SJCRH30 (cell line): ENCODE measurements around the gene GNG11. TPM values are rescaled to one million over a fixed set of nuclear protein-coding genes. Genes with fewer than 3 reads are reported as not detected.

Experiments
- DNase-seq, 2 experiments: peaks; one replicate each; pipeline ENCODE4 v3.0.0-alpha.2; 2015 to 2020
- H3K27ac ChIP-seq: fragments of 250-450 bp; sonication (Bioruptor Pico); 2 replicates; pipeline ENCODE4 v1.5.1; 2020; ENCODE audit warnings: mild to moderate bottlenecking, moderate library complexity
- H3K27me3 ChIP-seq: fragments of 250-450 bp; sonication (Bioruptor Pico); 2 replicates; pipeline ENCODE4 v1.5.1; 2020; ENCODE audit warnings: mild to moderate bottlenecking, moderate library complexity
- H3K36me3 ChIP-seq: fragments of 250-450 bp; sonication (Bioruptor Pico); 2 replicates; pipeline ENCODE4 v1.5.1; 2020; ENCODE audit warnings: mild to moderate bottlenecking, moderate library complexity
- H3K4me1 ChIP-seq: fragments of 250-450 bp; sonication (Bioruptor Pico); 2 replicates; pipeline ENCODE4 v1.5.1; 2020; ENCODE audit warnings: mild to moderate bottlenecking, moderate library complexity
- H3K4me3 ChIP-seq: fragments of 250-450 bp; sonication (Bioruptor Pico); 2 replicates; pipeline ENCODE4 v1.5.1; 2020; ENCODE audit warnings: mild to moderate bottlenecking, moderate library complexity
- H3K9me3 ChIP-seq: fragments of 250-450 bp; sonication (Bioruptor Pico); replicated peaks from 2 replicates; pipeline ENCODE4 v1.5.1; 2020; ENCODE audit warnings: mild to moderate bottlenecking, moderate library complexity
- total RNA-seq: library from RNA; depleted of rRNA; stranded (reverse); fragments of >200 nt; shearing (Covaris generic); gene quantifications from 2 replicates; pipeline ENCODE4 v1.2.3, GENCODE V29; 2014

Gene GNG11
- total RNA-seq, 1 experiment from 2014 or later, result 12.7 TPM

- H3K4me1 ChIP-seq, result no peaks in the 10 kb centered on the region; the same call in 1 of the 2 replicates
- peak overlapping the region; percentile 72 for H3K27ac ChIP-seq
- no peaks in the 10 kb centered on the region for H3K27me3 ChIP-seq
- H3K9me3 ChIP-seq, result 0 out of 2 replicates have a peak, but pooled peaks cover 2% of the 10 kb centered on the region
- peak overlapping the region; percentile 68 for H3K4me3 ChIP-seq
- peak; percentile 26 to 66 for DNase-seq
- no peaks in the 10 kb centered on the region; the same call in 1 of the 2 replicates for H3K36me3 ChIP-seq
These were observed 349 bp upstream of the GNG11 start for GRCh38 chr7:93921186-93921585.

DNA sequence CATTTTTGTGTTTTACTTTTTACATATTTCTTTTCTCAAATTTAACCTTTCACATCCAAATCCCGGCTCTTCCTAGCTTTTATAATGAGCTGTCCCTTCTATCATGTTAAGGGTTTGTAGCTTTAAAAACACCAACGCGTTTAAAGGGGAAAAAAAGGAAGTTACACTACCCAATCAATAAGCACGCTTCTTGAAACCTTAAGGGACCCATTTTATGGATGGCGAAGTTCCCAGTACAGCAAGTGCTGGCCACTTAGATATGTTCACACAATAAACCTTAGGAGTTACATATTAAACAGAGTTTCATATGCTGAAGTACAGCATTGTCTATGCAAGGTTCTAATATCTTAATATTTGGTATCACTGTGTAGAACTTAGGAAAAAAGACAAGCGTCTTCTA is 1.8 kb downstream of the GNG11 start:
- DNase-seq, result no peak
- H3K4me3 ChIP-seq, result peak overlapping the region; percentile 68
- no peaks in the 10 kb centered on the region for H3K27me3 ChIP-seq
- H3K9me3 ChIP-seq, result no peaks in the 10 kb centered on the region
- H3K27ac ChIP-seq, result no peak overlapping the region
- H3K36me3 ChIP-seq, result no peaks in the 10 kb centered on the region; the same call in 1 of the 2 replicates
- no peaks in the 10 kb centered on the region; the same call in 1 of the 2 replicates for H3K4me1 ChIP-seq

DNA sequence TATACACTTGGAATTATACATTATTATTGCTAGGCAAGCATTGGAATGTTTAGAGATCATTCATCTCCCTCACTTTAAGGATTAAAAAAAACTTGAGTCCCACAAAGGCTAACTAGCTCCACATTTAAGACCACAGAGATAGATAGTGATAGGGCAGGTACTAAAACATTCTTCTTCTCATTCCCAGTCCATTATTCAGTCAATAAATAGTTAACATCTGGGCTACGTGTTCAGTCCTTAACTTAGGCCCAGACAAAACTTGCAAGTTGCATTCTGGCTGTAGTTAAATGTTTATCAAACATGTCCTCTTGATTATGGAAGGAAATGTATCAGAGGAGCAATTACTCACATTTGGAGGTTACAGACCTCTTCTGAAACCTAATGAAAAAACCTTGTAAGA is 2.4 kb downstream of the GNG11 start:
- no peak for DNase-seq
- Histone ChIP-seq H3K36me3 (no peaks in the 10 kb centered on the region; the same call in 1 of the 2 replicates), H3K27ac (no peak overlapping the region)

DNA sequence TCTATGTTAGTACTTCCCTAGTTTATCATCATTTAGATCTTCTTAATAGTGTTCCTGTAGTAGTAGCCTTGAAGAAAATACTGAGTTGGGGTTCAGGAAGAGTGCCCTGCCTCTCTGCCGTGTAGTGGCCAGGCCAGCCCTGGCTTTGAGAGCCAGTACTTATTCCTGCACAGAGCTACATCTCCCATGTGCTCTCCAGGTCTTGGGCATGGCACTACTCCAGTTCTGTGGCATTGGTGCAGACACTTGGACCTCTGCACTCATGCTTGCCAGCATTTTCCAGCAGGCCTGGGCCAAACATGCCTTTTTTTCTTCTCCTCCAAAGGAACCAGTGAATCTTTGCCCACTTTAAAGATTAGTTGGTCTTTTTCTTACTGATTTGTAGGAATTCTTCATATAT is 5.3 kb downstream of the GNG11 start:
- no peak overlapping the region for H3K4me3 ChIP-seq
- H3K27me3 ChIP-seq, result no peaks in the 10 kb centered on the region
- DNase-seq, result no peak
- no peaks in the 10 kb centered on the region; the same call in 1 of the 2 replicates for H3K36me3 ChIP-seq
- H3K9me3 ChIP-seq, result no peaks in the 10 kb centered on the region
- no peaks in the 10 kb centered on the region for H3K4me1 ChIP-seq
- no peak overlapping the region for H3K27ac ChIP-seq

More for the DNA sequence above, 2.4 kb downstream of the GNG11 start:
- no peak overlapping the region for H3K4me3 ChIP-seq
- no peaks in the 10 kb centered on the region for H3K9me3 ChIP-seq
- no peaks in the 10 kb centered on the region for H3K27me3 ChIP-seq
- no peaks in the 10 kb centered on the region; the same call in 1 of the 2 replicates for H3K4me1 ChIP-seq

DNA sequence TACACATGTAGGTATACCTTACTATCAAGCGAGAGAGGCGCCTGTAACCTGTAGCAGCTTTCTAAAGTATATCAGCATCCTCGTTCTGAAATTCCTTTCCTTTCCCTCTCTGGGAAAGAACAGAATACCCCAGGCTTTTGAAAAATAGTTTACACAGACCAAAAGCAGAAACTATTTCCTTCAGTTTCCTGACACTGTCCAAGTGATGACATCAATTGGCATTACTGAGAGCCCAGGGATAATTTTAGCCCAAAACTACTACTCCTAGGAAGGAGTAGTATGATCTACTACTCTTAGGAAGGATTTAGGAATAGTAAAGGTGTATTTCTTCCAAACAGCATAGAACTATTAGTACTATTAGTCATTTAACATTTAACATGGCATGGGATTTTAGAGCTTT is 6.0 kb downstream of the GNG11 start:
- no peak overlapping the region for H3K27ac ChIP-seq
- H3K36me3 ChIP-seq, result no peaks in the 10 kb centered on the region; the same call in 1 of the 2 replicates
- no peaks in the 10 kb centered on the region for H3K27me3 ChIP-seq
- H3K4me3 ChIP-seq, result no peak overlapping the region
- H3K4me1 ChIP-seq, result no peaks in the 10 kb centered on the region
- no peaks in the 10 kb centered on the region for H3K9me3 ChIP-seq
- DNase-seq, result no peak

DNA sequence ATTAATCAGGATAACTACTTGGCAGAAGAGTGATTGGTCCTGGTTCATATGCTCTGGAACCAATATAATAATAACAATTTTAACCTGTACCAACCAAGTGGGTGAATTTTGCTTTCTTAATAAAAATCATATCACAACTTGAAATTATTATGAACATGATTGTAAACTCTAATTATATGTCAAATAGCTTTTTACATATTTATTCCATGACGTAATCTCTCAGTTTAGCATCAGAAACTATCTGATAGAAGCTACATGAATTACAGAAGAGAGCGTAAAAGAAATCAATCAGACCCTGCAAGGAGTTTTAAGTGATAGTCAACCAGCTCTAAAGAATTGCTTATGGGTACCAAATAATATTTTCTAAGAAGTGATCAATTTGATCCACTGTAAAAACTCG is 10.1 kb downstream of the GNG11 start:
- no peak for DNase-seq
- no peaks in the 10 kb centered on the region for H3K4me1 ChIP-seq
- H3K9me3 ChIP-seq, result no peaks in the 10 kb centered on the region
- H3K27me3 ChIP-seq, result no peaks in the 10 kb centered on the region
- no peaks in the 10 kb centered on the region for H3K36me3 ChIP-seq
- no peak overlapping the region for H3K27ac ChIP-seq
- H3K4me3 ChIP-seq, result no peak overlapping the region

- Histone ChIP-seq H3K27ac (no peak overlapping the region), H3K36me3 (no peaks in the 10 kb centered on the region), H3K4me3 (no peak overlapping the region), H3K4me1 (no peaks in the 10 kb centered on the region), H3K9me3 (no peaks in the 10 kb centered on the region), H3K27me3 (no peaks in the 10 kb centered on the region)
- no peak for DNase-seq
These were observed 11.6 kb downstream of the GNG11 start for GRCh38 chr7:93933156-93933555.

DNA sequence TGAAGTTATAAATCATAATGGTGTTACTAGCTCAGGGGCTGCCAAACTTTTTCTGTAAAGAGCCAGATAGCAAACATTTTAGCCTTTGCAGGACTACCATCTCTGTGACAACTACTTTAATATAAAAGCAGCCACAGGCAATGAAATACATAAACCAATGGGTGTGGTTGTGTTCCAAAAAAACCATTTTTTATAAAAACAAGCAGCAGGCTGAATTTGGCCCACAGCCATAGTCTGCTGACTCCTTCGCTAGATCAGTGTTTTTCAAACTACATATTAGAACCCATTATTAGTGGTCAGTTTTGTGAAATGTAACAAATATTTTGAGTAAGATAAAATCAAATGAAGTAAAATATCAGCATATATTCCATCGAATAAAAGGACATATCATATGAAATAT is 13.6 kb downstream of the GNG11 start:
- no peak for DNase-seq
- no peaks in the 10 kb centered on the region for H3K4me1 ChIP-seq
- H3K4me3 ChIP-seq, result no peak overlapping the region
- H3K27ac ChIP-seq, result no peak overlapping the region
- H3K9me3 ChIP-seq, result no peaks in the 10 kb centered on the region
- no peaks in the 10 kb centered on the region for H3K36me3 ChIP-seq
- H3K27me3 ChIP-seq, result no peaks in the 10 kb centered on the region

- no peak for DNase-seq
- no peak overlapping the region for H3K27ac ChIP-seq
- no peaks in the 10 kb centered on the region for H3K27me3 ChIP-seq
- H3K4me3 ChIP-seq, result no peak overlapping the region
- no peaks in the 10 kb centered on the region for H3K9me3 ChIP-seq
- no peaks in the 10 kb centered on the region for H3K4me1 ChIP-seq
- H3K36me3 ChIP-seq, result no peaks in the 10 kb centered on the region
These were observed 16.3 kb downstream of the GNG11 start for GRCh38 chr7:93937818-93938217.

DNA sequence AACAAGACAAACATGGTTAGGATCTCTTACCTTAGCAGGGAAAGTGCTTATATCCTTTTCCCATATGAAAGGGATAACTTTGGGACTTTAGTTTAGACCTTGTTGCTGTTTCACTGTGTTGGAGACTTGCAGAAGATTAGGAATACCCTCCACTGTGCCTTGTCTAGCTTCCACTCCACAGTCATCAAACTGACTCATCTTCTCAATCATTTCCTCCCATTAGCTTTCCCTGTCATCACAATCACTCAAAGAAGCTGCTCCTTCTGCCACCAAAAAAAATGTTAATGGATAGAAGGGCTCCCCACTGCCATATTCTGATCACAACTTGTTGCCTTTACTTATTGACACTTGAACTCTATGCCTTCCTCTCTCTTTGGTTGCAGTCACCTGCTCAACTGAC is 16.8 kb downstream of the GNG11 start:
- Histone ChIP-seq H3K36me3 (no peaks in the 10 kb centered on the region), H3K27ac (no peak overlapping the region), H3K4me1 (no peaks in the 10 kb centered on the region), H3K27me3 (no peaks in the 10 kb centered on the region), H3K4me3 (no peak overlapping the region), H3K9me3 (no peaks in the 10 kb centered on the region)
- DNase-seq, result no peak

DNA sequence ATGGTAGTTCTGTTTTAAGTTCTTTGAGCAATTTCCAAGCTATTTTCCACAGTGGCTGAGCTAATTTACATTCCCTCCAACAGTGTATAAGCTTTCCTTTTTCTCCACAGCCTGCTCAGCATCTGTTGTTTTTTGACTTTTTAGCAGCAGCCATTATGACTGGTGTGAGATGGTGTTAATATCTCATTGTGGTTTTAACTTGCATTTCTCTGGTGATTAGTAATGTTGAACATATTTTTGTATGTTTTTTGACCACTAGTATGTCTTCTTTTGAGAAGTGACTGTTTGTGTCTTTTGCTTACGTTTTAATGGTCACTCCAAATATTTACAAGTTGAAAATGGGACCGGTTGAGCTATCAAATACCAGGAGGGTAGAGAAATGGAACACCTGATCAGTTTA is 20.4 kb downstream of the GNG11 start:
- H3K9me3 ChIP-seq, result no peaks in the 10 kb centered on the region
- no peaks in the 10 kb centered on the region for H3K27me3 ChIP-seq
- no peak overlapping the region for H3K27ac ChIP-seq
- H3K36me3 ChIP-seq, result no peaks in the 10 kb centered on the region
- no peaks in the 10 kb centered on the region for H3K4me1 ChIP-seq
- no peak for DNase-seq
- H3K4me3 ChIP-seq, result no peak overlapping the region

DNA sequence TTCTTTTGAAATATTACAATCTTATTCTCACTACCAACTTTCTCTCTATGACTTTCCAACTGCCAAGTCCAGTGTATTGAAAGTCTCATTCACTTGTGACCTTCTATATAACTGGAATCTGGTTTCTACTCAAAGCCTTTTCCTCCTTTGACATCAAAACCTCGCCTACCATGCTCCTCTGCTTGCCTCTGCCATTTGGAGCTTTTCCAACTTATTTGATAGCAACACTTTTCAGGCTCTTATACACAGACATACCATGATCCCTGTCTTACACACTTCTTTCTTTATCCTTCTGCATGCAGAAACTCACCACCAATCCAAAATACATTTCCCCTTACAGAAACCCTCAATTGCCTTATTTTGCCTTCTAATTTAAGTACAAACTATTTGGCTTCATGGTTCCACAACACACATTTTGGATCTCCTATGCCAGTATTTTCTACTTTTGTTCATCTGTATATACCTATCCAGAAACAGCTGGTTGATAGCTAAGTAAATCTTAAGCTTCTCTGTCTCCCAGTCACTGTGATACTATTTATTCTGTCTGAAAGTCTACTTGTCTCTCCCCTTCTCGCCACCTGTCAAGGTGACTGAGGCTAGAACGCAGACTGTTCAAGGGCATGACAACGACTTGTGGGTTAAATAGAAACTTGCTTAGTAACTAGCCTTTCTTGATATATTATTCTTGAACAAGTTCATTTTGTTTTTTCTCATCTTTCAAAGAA is 22.4 kb downstream of the GNG11 start:
- Histone ChIP-seq H3K27me3 (no peaks in the 10 kb centered on the region), H3K27ac (no peak overlapping the region), H3K4me3 (no peak overlapping the region), H3K36me3 (no peaks in the 10 kb centered on the region), H3K4me1 (no peaks in the 10 kb centered on the region), H3K9me3 (no peaks in the 10 kb centered on the region)
- DNase-seq, result no peak

DNA sequence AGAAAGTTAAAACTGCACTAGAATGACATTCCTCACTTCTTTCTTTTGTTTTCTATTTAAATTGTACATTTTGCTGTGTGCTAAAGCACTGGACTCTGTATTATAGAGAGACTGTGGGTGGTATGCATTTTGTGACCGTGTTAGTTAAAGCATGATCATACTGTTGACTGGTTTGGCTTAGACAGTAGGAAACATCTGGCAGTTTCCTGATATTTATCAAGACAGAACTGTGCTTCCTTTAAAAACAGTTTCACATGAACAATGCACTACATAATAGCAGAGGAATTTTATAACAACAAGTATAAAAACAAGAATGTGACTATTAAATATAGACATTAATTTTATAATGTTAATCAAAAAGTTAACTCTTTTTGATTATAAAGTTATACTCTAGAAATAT is 23.1 kb downstream of the GNG11 start:
- H3K27me3 ChIP-seq, result no peaks in the 10 kb centered on the region
- DNase-seq, result no peak
- no peak overlapping the region for H3K4me3 ChIP-seq
- no peaks in the 10 kb centered on the region for H3K36me3 ChIP-seq
- H3K27ac ChIP-seq, result no peak overlapping the region
- no peaks in the 10 kb centered on the region for H3K9me3 ChIP-seq
- H3K4me1 ChIP-seq, result no peaks in the 10 kb centered on the region

GRCh38 chr7:93945083-93945482 is 23.5 kb downstream of the GNG11 start:
- no peaks in the 10 kb centered on the region for H3K27me3 ChIP-seq
- no peaks in the 10 kb centered on the region for H3K4me1 ChIP-seq
- H3K4me3 ChIP-seq, result no peak overlapping the region
- no peak for DNase-seq
- no peaks in the 10 kb centered on the region for H3K36me3 ChIP-seq
- no peak overlapping the region for H3K27ac ChIP-seq
- no peaks in the 10 kb centered on the region for H3K9me3 ChIP-seq

- Histone ChIP-seq H3K36me3 (no peaks in the 10 kb centered on the region), H3K4me1 (no peaks in the 10 kb centered on the region), H3K27me3 (no peaks in the 10 kb centered on the region), H3K9me3 (no peaks in the 10 kb centered on the region), H3K27ac (no peak overlapping the region), H3K4me3 (no peak overlapping the region)
- DNase-seq, result no peak
These were observed 24.4 kb downstream of the GNG11 start for GRCh38 chr7:93945756-93946535.
